ENCODE data around the gene AK1. TPM values are rescaled to one million over a fixed set of nuclear protein-coding genes. Genes with fewer than 3 reads are reported as not detected.

The AK1 gene
- total and polyA plus RNA-seq, 2 of the 8 experiments (the other 6 are each of a cell fraction or from before 2014, with no cell fraction given), result 37.9 to 39.2 TPM

DNA sequence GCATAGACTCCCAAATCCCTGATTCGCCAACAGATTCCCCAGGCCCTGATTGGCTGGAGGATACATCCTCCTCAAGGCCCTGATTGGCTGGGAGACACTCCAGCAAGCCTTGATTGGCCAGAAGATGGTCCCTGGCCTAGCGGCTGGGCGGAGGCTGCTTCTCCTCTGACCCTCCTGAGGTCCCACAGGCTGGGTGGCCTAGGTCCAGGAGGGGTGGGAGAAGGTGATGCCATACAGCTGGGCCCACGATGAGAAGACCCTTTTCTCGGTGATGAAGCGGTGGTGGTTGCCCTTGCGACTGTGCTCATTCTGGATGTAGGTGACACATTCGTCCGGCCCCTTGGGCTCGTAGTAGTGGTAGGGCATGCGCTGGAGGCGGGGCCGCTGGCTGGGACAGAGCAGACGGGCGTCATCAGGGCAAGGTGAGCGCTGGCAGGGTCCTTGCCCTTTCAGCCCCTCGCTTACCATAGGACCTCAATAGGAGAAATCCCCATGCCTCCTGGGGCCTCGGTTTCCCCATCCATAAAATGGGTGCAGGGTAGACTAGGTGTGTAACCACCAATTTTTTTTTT lies 9.0 kb upstream of the AK1 start:
- Histone ChIP-seq H3K9me3 (ENCODE audit: insufficient read depth in 2 of 2, low read depth in 1 of 2, low read length in 1 of 2) (no peaks in the 10 kb centered on the region), H4K5ac (ENCODE audit: insufficient read length, low read depth, low read length) (no peak overlapping the region), H2BK20ac (ENCODE audit: low read length) (no peak overlapping the region), H2AFZ (ENCODE audit: low read length) (no peak overlapping the region), H4K20me1 (replicated peaks in 1 of 2; ENCODE audit: control insufficient read depth in 1 of 2, insufficient read depth in 2 of 2, low read length in 2 of 2) (peaks cover 0 to 3% of the 10 kb centered on the region in 2 experiments), H3K36me3 (ENCODE audit: control insufficient read depth in 2 of 4, insufficient read depth in 4 of 4, low read length in 3 of 4) (peaks cover 4 to 21% (median 15%) of the 10 kb centered on the region in 4 experiments; a peak in 5 of 8 replicates), H3K4me3 (ENCODE audit: extremely low read depth in 1 of 4, insufficient read depth in 2 of 4, low read depth in 3 of 4, low read length in 4 of 4) (no peak overlapping the region), H3K4me1 (replicated peaks in 1 of 4; ENCODE audit: control insufficient read depth in 3 of 4, insufficient read depth in 4 of 4, low read length in 3 of 4) (no peaks in the 10 kb centered on the region; a peak in 3 of 7 replicates), H3K23ac (ENCODE audit: insufficient read length) (no peak overlapping the region), H4K8ac (ENCODE audit: extremely low read depth, insufficient read depth, low read length) (no peak overlapping the region; the same call in 1 of the 2 replicates), H2AK5ac (ENCODE audit: low read depth, low read length) (no peak overlapping the region), H4K91ac (replicated peaks; ENCODE audit: insufficient read length, low read length) (no peak overlapping the region), H2BK12ac (ENCODE audit: low read depth, low read length) (no peak overlapping the region), H3K4ac (replicated peaks; ENCODE audit: insufficient read length, low read depth, low read length) (no peak overlapping the region), H3K9ac (replicated peaks in 1 of 4; ENCODE audit: extremely low read depth in 1 of 4, low read depth in 3 of 4, low read length in 3 of 4) (no peak overlapping the region), H3K79me2 (ENCODE audit: control insufficient read depth in 1 of 2, insufficient read depth in 2 of 2, low read length in 2 of 2) (no peaks in the 10 kb centered on the region), H3K18ac (ENCODE audit: extremely low read depth, low read length) (no peak overlapping the region), H2BK5ac (ENCODE audit: low read depth, low read length) (no peak overlapping the region), H2BK15ac (ENCODE audit: low read length) (no peak overlapping the region), H3K79me1 (ENCODE audit: low read depth, low read length) (0 out of 2 replicates have a peak, but pooled peaks cover 3% of the 10 kb centered on the region), H3K27me3 (replicated peaks in 1 of 4; ENCODE audit: control insufficient read depth in 3 of 4, extremely low read depth in 1 of 4, insufficient read depth in 3 of 4, low read length in 3 of 4) (no peaks in the 10 kb centered on the region), H2BK120ac (replicated peaks; ENCODE audit: low read depth, low read length) (no peak overlapping the region), H3K4me2 (ENCODE audit: insufficient read depth in 1 of 2, low read depth in 2 of 2, low read length in 2 of 2) (no peak overlapping the region), H3K27ac (ENCODE audit: low read depth, low read length) (no peak overlapping the region), H3K23me2 (ENCODE audit: low read depth, low read length) (no peaks in the 10 kb centered on the region), H3K14ac (ENCODE audit: insufficient read length) (no peak overlapping the region), H3K56ac (replicated peaks; ENCODE audit: insufficient read length, low read depth, low read length) (no peak overlapping the region)
- peak; percentile 89 for TF ChIP-seq SP1 (IDR thresholded peaks at IDR 0.05; ENCODE audit: low read depth, low read length)
- no peak for TF ChIP-seq TAF1 (IDR thresholded peaks at IDR 0.05; ENCODE audit: low read depth, low read length)
- TF ChIP-seq SIN3A (conservative IDR thresholded peaks at IDR 0.05 in 1 of 2, IDR thresholded peaks at IDR 0.05 in 1 of 2; ENCODE audit: low read depth in 1 of 2, low read length in 2 of 2), result no peak
- TF ChIP-seq KDM1A (IDR thresholded peaks at IDR 0.05; ENCODE audit: borderline replicate concordance, low read length), result peak; percentile 61; the same call in 1 of the 2 replicates
- TF ChIP-seq SP2 (IDR thresholded peaks at IDR 0.05; ENCODE audit: low read length), result peak; percentile 15; the same call in 1 of the 2 replicates
- TF ChIP-seq CHD2 (IDR thresholded peaks at IDR 0.05; ENCODE audit: low read length), result peak; percentile 77
- ChIA-PET POLR2A (ENCODE audit: partially characterized antibody) (interaction anchor here (1.2 to 8.6 kb wide), 4 partner anchors 9 to 39 kb away, joined by 5 to 91 read pairs (median 10); partner anchors contain the start of gene ST6GALNAC6), CTCF (ENCODE audit: partially characterized antibody) (interaction anchor here (1.2 to 2.2 kb wide), 9 partner anchors 9 to 102 kb away, joined by 3 to 10 read pairs (median 4); partner anchors contain the start of gene ST6GALNAC4)
- FAIRE-seq (no peak), DNase-seq (ENCODE audit: low read depth in 1 of 2, low spot score in 2 of 2) (no peak)
- WGBS, 2 experiments (ENCODE audit: extremely low coverage in 1 of 2, insufficient coverage in 1 of 2, insufficient read length in 1 of 2, insufficient replicate concordance in 2 of 2, low coverage in 1 of 2, low lambda C conversion rate in 2 of 2, missing lambda C conversion rate in 1 of 2), result 91% methylated on average over 18 of the region's 18 CpGs; no CpG with 5 or more reads in 1 of the 2 experiments

Data from H1 (cell line).